ENCODE results near the gene SETDB2.

SETDB2 gene

DNA sequence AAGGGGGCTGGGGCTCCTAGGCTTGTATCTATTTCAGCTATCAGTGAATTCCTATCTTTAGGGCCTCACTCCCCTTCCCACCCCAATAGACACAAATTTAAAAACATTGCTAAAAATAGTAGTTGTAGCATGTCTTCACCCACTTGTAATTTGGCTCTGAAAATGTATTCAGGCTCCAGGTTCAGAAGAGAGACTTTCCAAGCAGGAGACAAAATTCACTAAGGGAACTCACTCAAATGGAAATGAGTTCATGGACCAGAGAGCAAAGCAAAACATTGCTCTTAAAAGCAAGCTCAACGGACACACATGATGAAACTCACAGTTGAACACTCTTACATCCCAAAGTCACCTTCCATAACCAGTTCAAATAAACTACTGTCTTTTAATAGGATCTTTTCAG is 88.5 kb downstream of the SETDB2 start:
- H3K36me3 ChIP-seq (ENCODE audit: control insufficient read depth, insufficient read depth, low read length) = no peaks in the 10 kb centered on the region
- H3K9ac ChIP-seq = no peak overlapping the region
- no peaks in the 10 kb centered on the region for H3K4me1 ChIP-seq
- no peak overlapping the region for H2AFZ ChIP-seq
- no peaks in the 10 kb centered on the region for H3K27me3 ChIP-seq (ENCODE audit: control insufficient read depth, insufficient read depth, low read length)
- no peaks in the 10 kb centered on the region for H3K9me3 ChIP-seq (ENCODE audit: control insufficient read depth, low read length)
- H3K4me3 ChIP-seq (ENCODE audit: low read depth, low read length) = no peak overlapping the region
- no peak overlapping the region for H3K4me2 ChIP-seq (ENCODE audit: low read length)
- no peak overlapping the region for H3K27ac ChIP-seq
- no peaks in the 10 kb centered on the region for H3K79me2 ChIP-seq
- TF ChIP-seq, protein P1, sequence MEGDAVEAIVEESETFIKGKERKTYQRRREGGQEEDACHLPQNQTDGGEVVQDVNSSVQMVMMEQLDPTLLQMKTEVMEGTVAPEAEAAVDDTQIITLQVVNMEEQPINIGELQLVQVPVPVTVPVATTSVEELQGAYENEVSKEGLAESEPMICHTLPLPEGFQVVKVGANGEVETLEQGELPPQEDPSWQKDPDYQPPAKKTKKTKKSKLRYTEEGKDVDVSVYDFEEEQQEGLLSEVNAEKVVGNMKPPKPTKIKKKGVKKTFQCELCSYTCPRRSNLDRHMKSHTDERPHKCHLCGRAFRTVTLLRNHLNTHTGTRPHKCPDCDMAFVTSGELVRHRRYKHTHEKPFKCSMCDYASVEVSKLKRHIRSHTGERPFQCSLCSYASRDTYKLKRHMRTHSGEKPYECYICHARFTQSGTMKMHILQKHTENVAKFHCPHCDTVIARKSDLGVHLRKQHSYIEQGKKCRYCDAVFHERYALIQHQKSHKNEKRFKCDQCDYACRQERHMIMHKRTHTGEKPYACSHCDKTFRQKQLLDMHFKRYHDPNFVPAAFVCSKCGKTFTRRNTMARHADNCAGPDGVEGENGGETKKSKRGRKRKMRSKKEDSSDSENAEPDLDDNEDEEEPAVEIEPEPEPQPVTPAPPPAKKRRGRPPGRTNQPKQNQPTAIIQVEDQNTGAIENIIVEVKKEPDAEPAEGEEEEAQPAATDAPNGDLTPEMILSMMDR (IDR thresholded peaks at IDR 0.05) = no peak

DNA sequence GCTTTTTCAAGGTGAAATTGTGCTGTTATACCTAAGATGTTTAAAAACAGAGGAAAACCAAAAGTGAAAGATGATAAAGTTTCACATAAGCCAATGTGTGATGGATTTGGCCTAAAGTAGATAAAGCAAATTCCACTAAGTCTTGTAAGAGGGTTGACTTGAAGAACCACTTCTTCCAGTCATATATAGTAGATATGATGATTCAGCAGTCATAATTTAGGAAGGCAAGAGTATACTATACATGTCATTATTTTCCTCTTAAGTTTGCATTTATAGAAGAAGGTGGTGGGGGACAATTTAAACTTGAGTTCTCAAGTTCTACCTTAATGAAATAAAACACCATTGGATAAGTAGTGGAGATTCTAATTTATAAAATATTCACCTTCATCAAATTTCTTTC is 88.9 kb downstream of the SETDB2 start:
- H3K27ac ChIP-seq = no peak overlapping the region

DNA sequence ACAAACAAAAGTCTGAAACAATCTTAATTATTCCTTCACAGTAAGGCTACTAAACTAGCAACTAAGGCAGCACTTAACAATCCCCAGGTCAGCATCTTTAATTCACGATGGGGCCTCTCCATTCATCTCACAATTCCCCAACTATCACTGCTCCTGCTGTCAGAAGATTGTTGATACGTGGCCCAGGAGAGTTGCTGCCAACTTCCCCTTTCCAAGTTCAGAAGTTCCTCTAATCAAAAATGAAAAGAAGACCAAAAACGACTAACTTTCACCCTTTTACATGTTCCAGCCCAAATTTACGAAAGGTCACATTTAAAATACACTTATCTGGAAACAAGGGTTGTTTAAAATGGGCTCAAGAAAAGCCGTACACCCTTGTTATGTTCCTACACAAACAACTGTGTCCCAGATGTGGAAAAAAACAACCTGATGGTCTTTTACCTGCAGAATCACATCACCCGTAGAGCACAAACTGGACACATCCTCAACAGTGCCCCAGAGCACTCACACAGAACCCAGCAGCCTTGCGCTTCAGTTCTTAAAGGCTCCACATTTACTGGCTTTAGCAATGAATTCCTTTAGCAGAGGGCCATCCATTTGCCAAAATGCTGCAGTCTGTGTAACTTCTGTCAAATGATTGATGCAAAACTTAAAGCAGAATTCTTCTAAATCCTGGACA is 89.7 kb downstream of the SETDB2 start:
- Histone ChIP-seq H3K27me3 (ENCODE audit: control insufficient read depth, insufficient read depth, low read length) (no peaks in the 10 kb centered on the region), H3K4me2 (ENCODE audit: low read length) (no peak overlapping the region), H3K9ac (no peak overlapping the region), H3K36me3 (ENCODE audit: control insufficient read depth, insufficient read depth, low read length) (no peaks in the 10 kb centered on the region), H2AFZ (no peak overlapping the region), H3K9me3 (ENCODE audit: control insufficient read depth, low read length) (no peaks in the 10 kb centered on the region), H3K27ac (no peak overlapping the region), H3K4me1 (no peaks in the 10 kb centered on the region), H3K4me3 (ENCODE audit: low read depth, low read length) (no peak overlapping the region), H3K79me2 (no peaks in the 10 kb centered on the region)
- TF ChIP-seq, protein P1 (IDR thresholded peaks at IDR 0.05) = no peak

More for the DNA sequence above, 88.9 kb downstream of the SETDB2 start:
- H3K4me1 ChIP-seq = no peaks in the 10 kb centered on the region
- no peaks in the 10 kb centered on the region for H3K9me3 ChIP-seq (ENCODE audit: control insufficient read depth, low read length)
- no peaks in the 10 kb centered on the region for H3K36me3 ChIP-seq (ENCODE audit: control insufficient read depth, insufficient read depth, low read length)
- no peaks in the 10 kb centered on the region for H3K79me2 ChIP-seq
- no peak overlapping the region for H2AFZ ChIP-seq
- no peak overlapping the region for H3K4me3 ChIP-seq (ENCODE audit: low read depth, low read length)
- TF ChIP-seq, protein P1 (IDR thresholded peaks at IDR 0.05) = no peak
- no peak overlapping the region for H3K9ac ChIP-seq
- no peaks in the 10 kb centered on the region for H3K27me3 ChIP-seq (ENCODE audit: control insufficient read depth, insufficient read depth, low read length)
- no peak overlapping the region for H3K4me2 ChIP-seq (ENCODE audit: low read length)

DNA sequence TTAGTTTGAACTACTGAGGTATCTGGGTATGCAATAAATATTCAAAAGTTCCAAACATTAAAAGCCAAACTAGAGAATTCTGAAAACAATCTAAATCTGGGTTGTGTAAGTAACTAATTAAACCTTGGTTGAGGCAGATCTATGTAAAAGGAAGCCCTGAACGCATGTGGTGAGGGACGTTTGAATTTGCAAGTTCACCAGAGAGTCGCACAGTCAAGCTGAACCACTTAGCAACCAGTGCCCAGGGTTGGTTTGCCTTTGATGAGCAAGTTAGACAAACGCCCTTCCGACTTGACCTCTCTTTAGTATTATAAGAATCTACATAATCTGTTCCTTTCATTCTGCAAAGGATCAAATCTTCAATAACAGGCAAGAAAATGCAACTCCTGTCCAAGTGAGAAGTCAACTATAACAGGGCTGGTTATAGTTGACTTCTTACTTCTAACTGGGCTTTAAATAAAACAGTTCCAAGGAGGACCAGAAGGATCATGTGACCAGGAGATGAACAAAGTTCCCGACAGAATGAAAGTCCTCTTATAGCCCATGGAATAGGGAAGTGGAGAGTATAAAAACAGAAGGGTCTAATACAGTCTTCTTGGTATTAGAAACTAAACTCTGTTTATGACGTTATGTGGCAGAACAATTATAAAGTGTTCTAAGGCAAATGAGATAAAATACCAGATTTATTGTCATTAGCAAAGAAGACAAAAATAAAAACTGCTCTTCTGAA is 92.2 kb downstream of the SETDB2 start:
- Histone ChIP-seq H3K4me3 (ENCODE audit: low read depth, low read length) (no peak overlapping the region), H3K27ac (no peak overlapping the region), H3K4me1 (no peaks in the 10 kb centered on the region), H3K9ac (no peak overlapping the region), H3K36me3 (ENCODE audit: control insufficient read depth, insufficient read depth, low read length) (no peaks in the 10 kb centered on the region), H3K9me3 (ENCODE audit: control insufficient read depth, low read length) (no peaks in the 10 kb centered on the region), H3K27me3 (ENCODE audit: control insufficient read depth, insufficient read depth, low read length) (no peaks in the 10 kb centered on the region), H2AFZ (no peak overlapping the region), H3K4me2 (ENCODE audit: low read length) (peak overlapping the region; percentile 17), H3K79me2 (no peaks in the 10 kb centered on the region)
- TF ChIP-seq, protein P1 (IDR thresholded peaks at IDR 0.05) = no peak

Data from parathyroid adenoma (tissue), 2 donors.